ENCODE data around the gene LARP4B.
"Not testable (repeated sequence)": the region's sequence is repeated elsewhere in the genome, so short reads cannot be mapped to it uniquely, and the experiment has no call there.

LARP4B gene

GRCh38 chr10:774661-775244, 156.8 kb downstream of the LARP4B start:
- no peak for DNase-seq (ENCODE audit: extremely low read depth in 1 of 2, low read depth in 1 of 2)

DNA sequence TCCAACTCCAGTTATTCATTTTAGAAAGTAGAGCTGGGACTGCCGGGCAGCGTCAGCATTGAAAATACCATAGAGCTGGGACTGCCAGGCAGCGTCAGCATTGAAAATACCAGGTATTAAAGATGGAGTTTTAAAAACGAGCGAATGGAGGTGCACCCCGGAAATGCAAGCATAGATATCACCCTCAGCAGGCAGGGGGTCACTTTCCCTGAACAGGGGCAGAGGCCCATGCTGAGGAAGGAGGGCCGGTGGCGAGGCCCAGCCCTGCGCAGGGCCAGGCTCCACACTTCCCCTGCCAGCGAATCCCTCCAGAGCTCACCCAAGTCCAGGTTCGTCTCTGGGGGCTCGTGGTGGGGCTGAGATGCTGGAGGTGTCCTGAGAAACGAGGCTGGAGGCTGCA, 157.3 kb downstream of the LARP4B start:
- no peak for DNase-seq (ENCODE audit: extremely low read depth in 1 of 2, low read depth in 1 of 2)

GRCh38 chr10:773562-774161, 157.8 kb downstream of the LARP4B start:
- DNase-seq (ENCODE audit: extremely low read depth in 1 of 2, low read depth in 1 of 2) = no peak

GRCh38 chr10:772227-772637, 159.3 kb downstream of the LARP4B start:
- DNase-seq (ENCODE audit: extremely low read depth in 1 of 2, low read depth in 1 of 2) = no peak

- no peak for DNase-seq (ENCODE audit: extremely low read depth in 1 of 2, low read depth in 1 of 2)
Measured at GRCh38 chr10:771647-772046, 159.9 kb downstream of the LARP4B start.

GRCh38 chr10:770975-771374, 160.5 kb downstream of the LARP4B start:
- DNase-seq (ENCODE audit: extremely low read depth in 1 of 2, low read depth in 1 of 2) = no peak

- DNase-seq (ENCODE audit: extremely low read depth in 1 of 2, low read depth in 1 of 2) = not testable (repeated sequence)
Measured at GRCh38 chr10:770048-770712, 161.3 kb downstream of the LARP4B start.

DNA sequence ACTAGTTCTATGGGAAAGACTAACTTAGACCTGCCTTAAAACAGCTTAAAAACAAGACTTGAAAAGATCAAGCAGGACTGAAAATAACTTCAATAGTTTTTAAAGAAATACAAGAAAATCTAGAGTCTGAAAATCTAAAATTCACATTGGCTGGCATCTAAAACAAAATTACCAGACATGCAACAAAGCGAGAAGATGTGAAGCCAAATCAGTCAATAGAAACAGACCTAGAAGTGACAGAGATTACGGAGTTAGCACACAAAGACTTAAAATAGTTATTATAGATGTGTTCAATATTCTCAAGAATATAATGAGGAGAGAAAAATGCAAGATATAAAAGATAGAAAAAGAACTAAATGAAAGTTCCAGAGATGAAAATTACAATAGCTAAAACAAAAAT, 163.7 kb downstream of the LARP4B start:
- no peak for DNase-seq (ENCODE audit: extremely low read depth in 1 of 2, low read depth in 1 of 2)

GRCh38 chr10:767211-767610, 164.3 kb downstream of the LARP4B start:
- DNase-seq (ENCODE audit: extremely low read depth in 1 of 2, low read depth in 1 of 2) = no peak

GRCh38 chr10:761376-761775, 170.1 kb downstream of the LARP4B start:
- no peak for DNase-seq (ENCODE audit: extremely low read depth in 1 of 2, low read depth in 1 of 2)

- no peak for DNase-seq (ENCODE audit: extremely low read depth in 1 of 2, low read depth in 1 of 2)
Measured at GRCh38 chr10:760622-761021, 170.9 kb downstream of the LARP4B start.

- DNase-seq (ENCODE audit: extremely low read depth in 1 of 2, low read depth in 1 of 2) = no peak
Measured at GRCh38 chr10:759898-760477, 171.5 kb downstream of the LARP4B start.

Data from stimulated activated CD8-positive, alpha-beta memory T cell treated with anti-CD3 and anti-CD28 coated beads, Interleukin-7, amount 100 ng/mL, for 48 hours (primary cell).